Smooth muscle cell (in vitro differentiated cells): ENCODE results near the gene PLCB4. TPM values are rescaled to one million over a fixed set of nuclear protein-coding genes. Genes with fewer than 3 reads are reported as not detected.
A peak's percentile ranks its signal among the peaks of the same experiment; 100 is the strongest.

Experiments used
- DNase-seq: peaks from one replicate; lab custom pipeline; 2025; ENCODE audit not compliant: unreplicated experiment; lab: John Stamatoyannopoulos, UW
- H2AFZ ChIP-seq: fragments of 200-600 bp; sonication (generic); 2 replicates; pipeline ENCODE4 v1.6.0; 2016; ENCODE audit warnings: antibody characterized with exemption, low read depth, mild to moderate bottlenecking
- H3F3A ChIP-seq: fragments of 200-600 bp; sonication (generic); 2 replicates; pipeline ENCODE4 v1.6.0; 2017; ENCODE audit warnings: antibody characterized with exemption, low read depth
- H3K27ac ChIP-seq: fragments of 200-600 bp; sonication (generic); 2 replicates; pipeline ENCODE4 v1.5.1; 2016; ENCODE audit warnings: low read depth, mild to moderate bottlenecking
- H3K27me3 ChIP-seq: fragments of 200-600 bp; sonication (generic); 2 replicates; pipeline ENCODE4 v1.6.1; 2016; ENCODE audit warnings: low read depth, mild to moderate bottlenecking
- H3K36me3 ChIP-seq: fragments of 200-600 bp; sonication (generic); 2 replicates; pipeline ENCODE4 v1.5.1; 2016; ENCODE audit warnings: low read depth
- H3K4me1 ChIP-seq: fragments of 200-600 bp; sonication (generic); 2 replicates; pipeline ENCODE4 v1.5.1; 2016; ENCODE audit warnings: low read depth
- H3K4me2 ChIP-seq: fragments of 200-600 bp; sonication (generic); 2 replicates; pipeline ENCODE4 v1.6.0; 2016; ENCODE audit warnings: mild to moderate bottlenecking
- H3K4me3 ChIP-seq: fragments of 200-600 bp; sonication (generic); 2 replicates; pipeline ENCODE4 v1.5.1; 2016; ENCODE audit warnings: mild to moderate bottlenecking
- H3K79me2 ChIP-seq: fragments of 200-600 bp; sonication (generic); 2 replicates; pipeline ENCODE4 v1.6.0; 2016; ENCODE audit warnings: low read depth, mild to moderate bottlenecking
- H3K9ac ChIP-seq: fragments of 200-600 bp; sonication (generic); 2 replicates; pipeline ENCODE4 v1.6.0; 2016; ENCODE audit warnings: low read depth
- H3K9me3 ChIP-seq: fragments of 200-600 bp; sonication (generic); replicated peaks from 2 replicates; pipeline ENCODE4 v1.5.1; 2016; ENCODE audit warnings: low read depth
- H4K20me1 ChIP-seq: fragments of 200-600 bp; sonication (generic); 2 replicates; pipeline ENCODE4 v1.6.0; 2016; ENCODE audit warnings: low read depth
- CTCF ChIP-seq: fragments of 200-600 bp; sonication (generic); IDR thresholded peaks from 2 replicates; pipeline ENCODE4 v1.5.1; 2017; ENCODE audit warnings: borderline replicate concordance, mild to moderate bottlenecking, antibody characterized with exemption; ENCODE audit not compliant: insufficient read depth, poor library complexity, severe bottlenecking
- whole genome bisulfite sequencing: methylation state at CpG from one replicate; pipeline ENCODE4 v1.1.7; 2016; ENCODE audit warnings: low lambda C conversion rate; 5-methylcytosine and 5-hydroxymethylcytosine counted together
- polyA plus RNA-seq: library from polyadenylated mRNA; unstranded; fragments of >200 nt; fragmentation: Nextera tagmentation; extraction: Ambion mirVana; gene quantifications from 2 replicates; pipeline ENCODE4 v1.2.1, GENCODE V29; 2016
- total RNA-seq: library from RNA; depleted of rRNA; stranded (reverse); fragments of >200 nt; gene quantifications from 2 replicates; pipeline ENCODE4 v1.2.3, GENCODE V29; 2014

Gene PLCB4
- total and polyA plus RNA-seq, 2 experiments from 2014 or later, result 3.0 to 5.3 TPM

DNA sequence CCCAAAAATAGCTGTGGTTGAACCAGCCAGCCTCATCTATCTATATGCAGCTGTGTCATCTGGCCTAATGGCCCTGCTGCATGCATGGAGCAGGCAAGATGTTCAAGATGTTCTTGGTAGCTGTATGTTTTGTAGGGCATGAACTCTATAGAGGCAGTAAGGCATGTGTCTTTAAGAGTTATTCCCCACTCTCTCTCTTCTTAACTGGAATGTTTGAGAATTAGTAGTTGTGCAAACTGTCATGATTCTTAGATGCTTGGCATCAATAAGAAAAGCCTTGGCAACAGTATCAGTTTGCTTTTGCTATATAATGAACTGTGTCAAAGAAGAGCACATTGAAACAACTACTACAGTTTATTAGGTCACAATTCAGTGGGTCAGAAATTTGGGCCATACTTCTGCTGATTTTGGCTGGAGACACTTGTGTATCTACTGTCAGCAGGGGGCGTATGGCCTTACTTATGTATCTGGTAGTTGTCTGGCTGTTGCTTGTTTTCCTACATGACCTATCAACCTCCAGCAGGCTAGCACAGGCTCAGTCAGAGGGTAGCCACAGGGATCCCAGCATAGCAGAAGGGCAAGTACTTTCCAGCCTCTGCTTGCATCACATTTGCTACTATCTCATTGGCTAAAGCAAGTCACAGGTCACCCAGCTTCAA, 389.4 kb downstream of the PLCB4 start:
- H3K9ac ChIP-seq, result no peak overlapping the region
- H3K9me3 ChIP-seq, result no peaks in the 10 kb centered on the region
- no peaks in the 10 kb centered on the region for H3K79me2 ChIP-seq
- DNase-seq, result no peak
- H3K27ac ChIP-seq, result no peak overlapping the region
- no peak overlapping the region for H2AFZ ChIP-seq
- peak; percentile 17 for TF ChIP-seq CTCF
- H3K4me2 ChIP-seq, result no peak overlapping the region
- no peaks in the 10 kb centered on the region for H3K36me3 ChIP-seq
- 35% methylated on average over 1 of the region's 1 CpG for WGBS
- H3K27me3 ChIP-seq, result no peaks in the 10 kb centered on the region
- no peaks in the 10 kb centered on the region for H3F3A ChIP-seq
- H3K4me3 ChIP-seq, result no peak overlapping the region
- no peaks in the 10 kb centered on the region for H3K4me1 ChIP-seq
- no peaks in the 10 kb centered on the region for H4K20me1 ChIP-seq

- no peaks in the 10 kb centered on the region for H3K9me3 ChIP-seq
- no peaks in the 10 kb centered on the region for H3K79me2 ChIP-seq
- H3F3A ChIP-seq, result no peaks in the 10 kb centered on the region
- no peak overlapping the region for H3K9ac ChIP-seq
- no peak for DNase-seq
- H3K27me3 ChIP-seq, result no peaks in the 10 kb centered on the region
- no peak overlapping the region for H2AFZ ChIP-seq
- WGBS, result 88% methylated on average over 2 of the region's 2 CpGs
- no peaks in the 10 kb centered on the region for H3K4me1 ChIP-seq
- no peak overlapping the region for H3K27ac ChIP-seq
- TF ChIP-seq CTCF, result no peak
- H3K4me2 ChIP-seq, result no peak overlapping the region
- H3K36me3 ChIP-seq, result no peaks in the 10 kb centered on the region
- no peak overlapping the region for H3K4me3 ChIP-seq
- H4K20me1 ChIP-seq, result no peaks in the 10 kb centered on the region
Observed at GRCh38 chr20:9460518-9460917, 391.6 kb downstream of the PLCB4 start.

GRCh38 chr20:9467995-9468394, 399.1 kb downstream of the PLCB4 start:
- peak; percentile 49 for TF ChIP-seq CTCF

GRCh38 chr20:9474835-9475415, 406.0 kb downstream of the PLCB4 start:
- H3K9me3 ChIP-seq, result no peaks in the 10 kb centered on the region
- no peaks in the 10 kb centered on the region for H3F3A ChIP-seq
- no peak for TF ChIP-seq CTCF
- no peak overlapping the region for H2AFZ ChIP-seq
- no peak overlapping the region for H3K9ac ChIP-seq
- H3K79me2 ChIP-seq, result no peaks in the 10 kb centered on the region
- no peaks in the 10 kb centered on the region for H3K36me3 ChIP-seq
- 88% methylated on average over 2 of the region's 2 CpGs for WGBS
- no peaks in the 10 kb centered on the region for H3K27me3 ChIP-seq
- H4K20me1 ChIP-seq, result no peaks in the 10 kb centered on the region
- no peaks in the 10 kb centered on the region for H3K4me1 ChIP-seq
- H3K4me2 ChIP-seq, result no peak overlapping the region
- H3K27ac ChIP-seq, result no peak overlapping the region
- H3K4me3 ChIP-seq, result no peak overlapping the region
- no peak for DNase-seq

More at GRCh38 chr20:9467995-9468394, 399.1 kb downstream of the PLCB4 start:
- no peaks in the 10 kb centered on the region for H3K36me3 ChIP-seq
- no peaks in the 10 kb centered on the region for H3K79me2 ChIP-seq
- H3K27ac ChIP-seq, result no peak overlapping the region
- H3K27me3 ChIP-seq, result no peaks in the 10 kb centered on the region
- WGBS, result 37% methylated on average over 3 of the region's 3 CpGs
- no peak overlapping the region for H2AFZ ChIP-seq
- no peak overlapping the region for H3K4me3 ChIP-seq
- H4K20me1 ChIP-seq, result no peaks in the 10 kb centered on the region
- no peak overlapping the region for H3K9ac ChIP-seq
- H3K4me1 ChIP-seq, result no peaks in the 10 kb centered on the region
- no peaks in the 10 kb centered on the region for H3F3A ChIP-seq
- DNase-seq, result no peak
- no peaks in the 10 kb centered on the region for H3K9me3 ChIP-seq
- H3K4me2 ChIP-seq, result no peak overlapping the region
